IPS DF 6.9 (cell line): Measurements from ENCODE around the gene PHACTR4.
"Not testable (repeated sequence)": the region's sequence is repeated elsewhere in the genome, so short reads cannot be mapped to it uniquely, and the experiment has no call there.

Experiments
- DNase-seq: peaks from one replicate; pipeline ENCODE4 v3.0.0-alpha.2; 2013; ENCODE audit warnings: low read depth, low spot score
- H3K27ac ChIP-seq: one replicate; pipeline ENCODE4 v1.5.1; 2013; ENCODE audit warnings: low read length, control low read depth
- H3K27me3 ChIP-seq: 2 replicates; pipeline ENCODE4 v1.6.1; 2013; ENCODE audit warnings: mild to moderate bottlenecking, low read length; ENCODE audit not compliant: control insufficient read depth, insufficient read depth
- H3K36me3 ChIP-seq: 2 replicates; pipeline ENCODE4 v1.6.1; 2013; ENCODE audit warnings: low read length; ENCODE audit not compliant: control insufficient read depth, insufficient read depth
- H3K4me1 ChIP-seq: 2 replicates; pipeline ENCODE4 v1.6.1; 2013; ENCODE audit warnings: low read length; ENCODE audit not compliant: control insufficient read depth, insufficient read depth
- H3K4me3 ChIP-seq: 2 replicates; pipeline ENCODE4 v1.5.1; 2013; ENCODE audit warnings: mild to moderate bottlenecking, low read length
- H3K9me3 ChIP-seq: 2 replicates; pipeline ENCODE4 v1.6.1; 2013; ENCODE audit warnings: low read length, inconsistent platforms; ENCODE audit not compliant: control insufficient read depth, insufficient read depth
- WGBS: extraction: QIAGEN DNeasy Blood & Tissue Kit; methylation state at CpG from one replicate; pipeline ENCODE4 v1.1.7; 2013; ENCODE audit warnings: mixed read lengths, missing lambda C conversion rate; ENCODE audit not compliant: insufficient read length, insufficient coverage; 5-methylcytosine and 5-hydroxymethylcytosine counted together

The PHACTR4 gene

GRCh38 chr1:28369371-28370238 is at the start of gene PHACTR4:
TSS of gene PHACTR4 (plus strand) at chr1:28369740. CDS start at chr1:28407448, 37,708 bp downstream.
- no CpG with 5 or more reads among the region's 61 CpGs for WGBS
- peak; percentile 91 for DNase-seq
- H3K27me3 ChIP-seq, result no peaks in the 10 kb centered on the region
- no peaks in the 10 kb centered on the region for H3K36me3 ChIP-seq
- H3K4me1 ChIP-seq, result no peaks in the 10 kb centered on the region
- peak within 1 kb of the TSS; percentile 81; the same call in 1 of the 2 replicates for H3K4me3 ChIP-seq
- H3K9me3 ChIP-seq, result no peaks in the 10 kb centered on the region
- no peak within 1 kb of the TSS for H3K27ac ChIP-seq

GRCh38 chr1:28322194-28322593 is 47.3 kb upstream of the PHACTR4 start:
- no peak for DNase-seq
- Histone ChIP-seq H3K4me1 (no peaks in the 10 kb centered on the region), H3K27me3 (no peaks in the 10 kb centered on the region), H3K9me3 (no peaks in the 10 kb centered on the region), H3K4me3 (no peak overlapping the region), H3K36me3 (no peaks in the 10 kb centered on the region), H3K27ac (no peak overlapping the region)
- no CpG with 5 or more reads among the region's 3 CpGs for WGBS

- H3K9me3 ChIP-seq, result no peaks in the 10 kb centered on the region
- H3K4me3 ChIP-seq, result no peak overlapping the region
- WGBS, result no CpG with 5 or more reads among the region's 3 CpGs
- H3K27ac ChIP-seq, result no peak overlapping the region
- no peaks in the 10 kb centered on the region for H3K27me3 ChIP-seq
- no peak for DNase-seq
- no peaks in the 10 kb centered on the region for H3K4me1 ChIP-seq
- H3K36me3 ChIP-seq, result no peaks in the 10 kb centered on the region
Observed at GRCh38 chr1:28323720-28324119, 45.8 kb upstream of the PHACTR4 start.

GRCh38 chr1:28326515-28326914 is 43.0 kb upstream of the PHACTR4 start:
- H3K9me3 ChIP-seq, result no peaks in the 10 kb centered on the region
- no peak overlapping the region for H3K27ac ChIP-seq
- H3K27me3 ChIP-seq, result no peaks in the 10 kb centered on the region
- H3K36me3 ChIP-seq, result no peaks in the 10 kb centered on the region
- H3K4me1 ChIP-seq, result no peaks in the 10 kb centered on the region
- H3K4me3 ChIP-seq, result no peak overlapping the region
- no peak for DNase-seq

- no peaks in the 10 kb centered on the region for H3K36me3 ChIP-seq
- no peaks in the 10 kb centered on the region for H3K9me3 ChIP-seq
- H3K4me1 ChIP-seq, result no peaks in the 10 kb centered on the region
- no peak overlapping the region for H3K4me3 ChIP-seq
- H3K27ac ChIP-seq, result no peak overlapping the region
- H3K27me3 ChIP-seq, result no peaks in the 10 kb centered on the region
- no CpG with 5 or more reads among the region's 3 CpGs for WGBS
- no peak for DNase-seq
Observed at GRCh38 chr1:28326984-28327383, 42.6 kb upstream of the PHACTR4 start.

- not testable (repeated sequence) for H3K36me3 ChIP-seq, H3K4me3 ChIP-seq, H3K4me1 ChIP-seq, H3K27ac ChIP-seq, H3K9me3 ChIP-seq, DNase-seq, H3K27me3 ChIP-seq
- no CpG with 5 or more reads among the region's 11 CpGs for WGBS
Observed at GRCh38 chr1:28327431-28327830, 42.1 kb upstream of the PHACTR4 start.

- no peaks in the 10 kb centered on the region for H3K27me3 ChIP-seq
- WGBS, result no CpG with 5 or more reads among the region's 16 CpGs
- H3K4me3 ChIP-seq, result peak overlapping the region; percentile 20; the same call in 1 of the 2 replicates
- H3K4me1 ChIP-seq, result no peaks in the 10 kb centered on the region
- no peaks in the 10 kb centered on the region for H3K9me3 ChIP-seq
- no peaks in the 10 kb centered on the region for H3K36me3 ChIP-seq
- DNase-seq, result no peak
- H3K27ac ChIP-seq, result no peak overlapping the region
Observed at GRCh38 chr1:28328228-28328648, 41.3 kb upstream of the PHACTR4 start.

- Histone ChIP-seq H3K36me3 (peaks cover 3% of the 10 kb centered on the region; the same call in 1 of the 2 replicates), H3K4me1 (no peaks in the 10 kb centered on the region), H3K27ac (no peak overlapping the region), H3K9me3 (no peaks in the 10 kb centered on the region), H3K27me3 (no peaks in the 10 kb centered on the region), H3K4me3 (peak overlapping the region; percentile 77; the same call in 1 of the 2 replicates)
- no peak for DNase-seq
- WGBS, result no CpG with 5 or more reads among the region's 29 CpGs
Observed at GRCh38 chr1:28329395-28330153, 40.0 kb upstream of the PHACTR4 start.

GRCh38 chr1:28338897-28339296 is 30.6 kb upstream of the PHACTR4 start:
- Histone ChIP-seq H3K27me3 (no peaks in the 10 kb centered on the region), H3K27ac (no peak overlapping the region), H3K4me3 (no peak overlapping the region), H3K4me1 (no peaks in the 10 kb centered on the region), H3K36me3 (peaks cover 5% of the 10 kb centered on the region; the same call in 1 of the 2 replicates), H3K9me3 (no peaks in the 10 kb centered on the region)
- DNase-seq, result no peak
- WGBS, result no CpG with 5 or more reads among the region's 3 CpGs

- no CpG with 5 or more reads among the region's 10 CpGs for WGBS
- Histone ChIP-seq H3K27me3 (no peaks in the 10 kb centered on the region), H3K36me3 (peaks cover 2% of the 10 kb centered on the region; the same call in 1 of the 2 replicates), H3K4me3 (no peak overlapping the region), H3K27ac (no peak overlapping the region), H3K4me1 (no peaks in the 10 kb centered on the region), H3K9me3 (no peaks in the 10 kb centered on the region)
- DNase-seq, result no peak
Observed at GRCh38 chr1:28339551-28339950, 30.0 kb upstream of the PHACTR4 start.
